Daoy (cell line): ENCODE measurements around the gene RBM15. TPM values are rescaled to one million over a fixed set of nuclear protein-coding genes. Genes with fewer than 3 reads are reported as not detected.

Experiments used
- DNase-seq: peaks from one replicate; pipeline ENCODE4 v3.0.0-alpha.2; 2015; ENCODE audit warnings: low read depth
- total RNA-seq: library from RNA; depleted of rRNA; stranded (reverse); fragments of >200 nt; shearing (Covaris generic); gene quantifications from 2 replicates; pipeline ENCODE4 v1.2.3, GENCODE V29; 2014

The RBM15 gene
- total RNA-seq, 1 experiment from 2014 or later: 39.1 TPM

GRCh38 chr1:110350360-110350759 is 11.2 kb downstream of the RBM15 start:
- DNase-seq: no peak

GRCh38 chr1:110355321-110355720 is 16.1 kb downstream of the RBM15 start:
- DNase-seq: no peak

DNA sequence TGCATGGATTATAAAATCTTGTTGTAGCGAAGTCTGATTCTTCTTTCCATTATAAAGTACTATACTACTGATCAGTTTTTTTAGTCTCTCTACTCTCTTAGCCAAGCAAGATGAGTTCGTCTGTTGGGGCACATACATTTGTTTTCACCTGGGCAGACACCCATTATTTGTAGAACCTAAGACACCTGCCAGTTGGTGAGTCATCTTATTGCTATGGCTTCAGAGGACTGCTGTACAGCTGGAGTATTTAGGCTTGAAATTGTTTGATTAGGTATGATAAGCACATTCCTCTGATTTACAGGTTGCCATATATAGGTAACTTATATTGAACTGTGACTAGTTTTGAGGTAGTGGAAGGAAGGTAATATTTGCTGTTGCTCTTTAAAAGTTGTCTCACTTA is 17.2 kb downstream of the RBM15 start:
- no peak for DNase-seq

DNA sequence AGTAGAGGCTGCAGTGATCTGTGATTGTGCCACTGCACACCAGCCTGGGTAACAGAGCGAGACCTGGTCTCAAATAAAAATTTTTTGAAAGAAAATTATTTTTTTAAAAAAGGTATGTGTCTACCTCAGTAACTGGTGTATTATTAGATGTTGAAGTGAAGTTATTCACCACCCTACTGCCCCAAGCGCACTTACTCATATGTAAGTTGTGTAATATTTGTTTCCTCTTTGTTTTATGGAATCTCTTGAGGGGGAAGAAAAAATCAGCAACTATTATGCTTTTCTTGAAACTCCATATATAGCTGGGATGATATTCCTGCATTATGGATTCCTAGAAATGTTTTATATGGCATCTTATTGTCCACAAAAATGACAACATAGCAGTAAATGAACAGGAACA is 21.3 kb downstream of the RBM15 start:
- DNase-seq: no peak

DNA sequence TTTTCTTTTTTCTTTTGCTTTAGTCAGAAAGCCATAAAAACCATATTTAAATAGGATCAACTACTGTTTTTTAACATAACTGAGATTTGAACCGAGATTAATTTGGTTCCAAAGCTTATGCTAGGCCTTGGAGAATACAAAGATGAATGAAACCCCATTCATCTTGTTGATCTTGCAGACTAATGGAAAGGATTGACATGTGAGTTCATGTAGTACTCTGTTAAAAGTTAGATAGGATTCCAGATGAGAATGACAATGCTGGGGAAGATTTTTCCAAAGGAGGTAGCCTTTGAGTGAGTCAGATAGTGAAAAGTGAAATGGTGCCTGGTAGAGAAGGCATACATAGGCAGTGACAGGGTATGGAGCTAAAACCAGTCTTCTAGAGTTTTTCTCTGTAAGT is 22.7 kb downstream of the RBM15 start:
- no peak for DNase-seq

GRCh38 chr1:110364221-110364620 is 25.0 kb downstream of the RBM15 start:
- no peak for DNase-seq

DNA sequence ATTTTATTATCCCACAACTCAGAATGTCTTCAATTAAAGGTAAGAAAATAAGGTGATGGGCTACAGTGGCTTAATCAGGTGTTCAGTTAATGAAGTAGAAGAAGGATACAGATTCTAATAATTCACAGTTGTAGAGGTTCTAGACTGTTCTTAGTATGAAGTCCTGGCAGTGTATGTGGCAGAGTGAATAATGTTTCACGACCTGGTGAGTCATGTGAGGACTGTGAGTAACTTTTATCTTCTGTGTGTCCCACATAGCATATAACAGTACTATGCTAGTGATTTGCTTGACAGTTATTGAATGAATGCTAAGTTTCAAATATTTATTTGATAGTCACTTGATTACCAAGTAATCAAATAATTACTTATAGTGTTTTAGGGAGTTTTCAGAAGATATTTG is 31.6 kb downstream of the RBM15 start:
- DNase-seq: peak; percentile 67

- DNase-seq: no peak
These were observed 36.3 kb downstream of the RBM15 start for GRCh38 chr1:110375490-110375889.

GRCh38 chr1:110380672-110381283 is 41.6 kb downstream of the RBM15 start:
- DNase-seq: no peak

DNA sequence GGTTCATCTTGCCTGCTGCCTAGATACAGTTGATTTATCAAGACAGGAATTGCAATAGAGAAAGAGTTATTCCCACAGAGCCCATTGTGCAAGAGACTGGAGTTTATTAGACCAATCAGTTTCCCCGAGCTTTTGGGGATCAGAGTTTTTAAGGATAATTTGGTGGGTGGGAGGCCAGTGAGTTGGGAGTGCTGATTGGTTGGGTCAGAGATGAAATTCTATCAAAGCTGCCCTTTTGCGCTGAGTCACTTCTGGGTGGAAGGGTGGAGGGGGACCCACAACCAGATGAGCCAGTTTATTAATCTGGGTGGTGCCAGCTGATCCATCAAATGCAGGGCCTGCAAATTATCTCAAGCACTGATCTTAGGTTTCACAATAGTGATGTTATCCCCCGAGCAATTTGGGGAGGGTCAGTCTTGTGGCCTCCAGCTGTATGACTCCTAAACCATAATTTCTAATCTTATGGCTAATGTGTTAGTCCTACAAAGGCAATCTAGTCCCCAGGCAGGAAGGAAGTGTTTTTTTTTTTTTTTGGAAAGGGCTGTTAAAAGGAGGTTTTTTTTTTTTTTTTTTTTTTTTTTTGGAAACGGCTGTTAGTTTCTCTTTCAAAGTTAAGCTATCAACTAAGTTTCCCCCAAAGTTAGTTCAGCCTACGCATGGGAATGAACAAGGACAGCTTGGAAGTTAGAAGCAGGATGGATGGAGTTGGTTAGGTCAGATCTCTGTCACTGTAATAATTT is 44.2 kb downstream of the RBM15 start:
- peak; percentile 23 for DNase-seq

DNA sequence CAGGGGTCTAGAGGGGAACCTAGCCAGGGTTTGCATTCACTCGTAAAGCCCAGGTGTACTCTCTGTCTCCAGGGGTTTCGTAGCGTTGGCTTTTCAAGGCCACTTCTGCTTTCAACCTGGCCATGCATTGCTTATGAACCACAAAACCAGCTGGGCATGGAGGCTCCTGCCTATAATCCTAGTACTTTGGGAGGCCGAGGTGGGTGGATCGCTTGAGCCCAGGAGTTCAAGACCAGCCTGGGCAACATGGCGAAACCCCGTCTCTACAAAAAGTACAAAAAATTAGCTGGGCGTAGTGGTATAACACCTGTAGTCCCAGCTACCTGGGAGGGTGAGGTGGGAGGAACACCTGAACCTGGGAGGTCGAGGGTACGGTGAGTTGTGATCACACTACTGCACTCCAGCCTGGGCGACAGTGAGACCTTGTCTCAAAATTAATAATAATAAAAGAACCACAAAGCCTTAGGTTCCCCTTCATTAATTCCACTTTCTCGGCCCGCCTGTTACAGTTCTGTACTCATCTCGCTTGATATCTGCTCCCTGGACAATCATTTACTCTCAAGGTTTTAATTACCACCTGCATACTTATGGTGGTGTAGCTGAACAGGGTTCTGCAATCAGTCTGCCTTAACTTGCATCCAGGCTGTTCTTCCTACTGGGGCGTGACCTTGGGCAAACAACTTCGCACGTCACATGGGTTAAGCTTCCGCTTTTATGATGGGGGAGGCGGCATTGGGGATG is 45.6 kb downstream of the RBM15 start:
- DNase-seq: no peak

DNA sequence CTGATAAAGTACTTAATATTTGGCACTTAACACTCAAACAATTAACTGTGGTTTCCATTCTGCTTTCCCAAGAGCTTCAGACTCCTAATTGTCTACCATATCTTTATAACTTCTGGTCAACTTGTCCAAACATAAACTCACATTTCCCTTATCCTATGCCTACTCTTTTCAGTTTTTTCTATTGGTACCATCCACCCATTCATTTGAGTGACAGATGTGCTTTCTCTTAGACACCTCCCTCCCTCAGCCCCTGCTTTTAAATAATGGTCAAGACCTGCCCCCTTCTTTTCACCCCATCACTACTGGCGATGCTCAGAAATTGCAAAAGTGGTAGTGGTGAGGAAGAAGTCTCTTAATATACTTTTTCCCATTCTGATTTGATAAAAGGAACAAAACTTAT is 46.2 kb downstream of the RBM15 start:
- DNase-seq: no peak

DNA sequence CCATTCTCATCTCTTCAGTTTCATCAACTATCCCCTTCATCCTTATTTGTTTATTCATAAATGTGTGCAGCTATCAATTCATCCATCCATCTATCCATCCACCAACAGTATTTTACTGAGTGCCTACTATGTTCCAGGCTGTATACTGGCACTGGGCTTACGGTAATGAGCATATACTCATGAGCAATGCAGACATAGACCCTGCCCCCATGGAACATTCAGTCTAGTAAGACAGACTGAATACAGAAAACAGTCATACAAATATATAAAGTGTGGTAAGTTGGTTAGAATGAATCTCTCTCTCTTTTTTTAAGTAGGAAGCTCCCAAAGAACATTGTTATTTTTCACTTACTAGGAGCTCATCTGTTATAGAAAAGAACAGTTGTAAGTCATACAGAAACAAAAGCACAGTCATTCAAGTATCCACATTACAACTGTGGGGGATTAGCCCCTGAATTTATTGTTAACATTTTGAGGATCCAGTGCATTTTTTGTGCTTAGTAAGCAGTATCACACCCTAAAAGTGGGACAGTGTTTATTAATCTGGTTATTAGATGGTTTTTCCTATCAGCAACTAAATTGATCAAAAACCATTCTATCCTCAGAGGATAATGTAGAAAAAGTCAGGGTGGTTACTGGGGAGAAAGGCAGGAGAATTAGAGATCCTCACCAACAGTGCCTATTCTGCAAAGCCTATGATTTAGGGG is 48.0 kb downstream of the RBM15 start:
- DNase-seq: no peak

DNA sequence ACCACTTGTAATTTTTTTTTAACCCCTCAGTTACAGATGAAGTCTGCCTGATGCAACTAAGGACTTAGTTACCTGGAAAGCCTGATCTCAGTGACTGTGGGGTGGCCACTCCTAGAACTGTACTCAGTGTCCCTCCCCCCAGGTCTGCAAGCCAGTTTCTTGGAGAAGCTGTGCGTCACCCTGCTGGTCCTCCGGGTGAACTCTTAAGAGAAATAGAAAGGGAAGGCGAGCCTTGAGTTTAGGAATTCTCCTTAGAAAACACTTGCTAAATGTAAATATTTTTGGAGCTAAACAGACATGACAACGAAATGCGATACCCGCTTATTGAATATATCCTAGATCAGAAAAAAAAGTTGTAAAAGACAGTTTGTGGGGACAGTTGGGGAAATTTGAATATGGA is 50.9 kb downstream of the RBM15 start:
- peak; percentile 70 for DNase-seq

DNA sequence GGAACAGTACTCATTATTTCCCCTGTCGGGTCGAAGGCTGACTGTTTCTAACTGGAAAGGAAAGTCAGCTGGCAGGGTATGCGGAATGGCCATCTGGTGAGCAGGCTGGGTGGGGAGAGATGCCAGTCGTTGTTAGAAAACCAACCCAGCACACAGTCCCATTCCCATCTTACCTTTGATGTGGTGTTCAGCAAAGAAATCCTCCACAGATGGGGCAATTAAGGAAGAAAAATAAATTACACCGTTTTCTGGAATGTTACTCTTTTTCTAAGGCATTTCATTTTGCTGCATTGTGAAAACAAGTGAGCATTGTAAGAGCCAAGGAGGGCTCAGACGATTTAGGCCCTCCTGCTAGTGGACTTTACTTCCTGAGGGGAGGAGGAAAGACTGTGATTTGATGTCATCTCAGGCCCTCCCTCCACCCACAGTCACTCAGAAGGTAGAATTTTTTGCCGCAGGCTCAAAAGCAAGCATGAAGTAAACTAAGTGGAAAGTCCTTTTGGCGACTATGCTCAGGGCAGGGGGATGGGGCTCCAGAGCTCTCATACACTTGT is 51.6 kb downstream of the RBM15 start, which contains the start of gene SLC16A4:
Gene SLC16A4 (minus strand): TSS at position 335 of the 554 bp plus-strand sequence. CDS start 1,703 bp downstream, outside the sequence.
- peak; percentile 75 for DNase-seq

- no peak for DNase-seq
These were observed 54.1 kb downstream of the RBM15 start for GRCh38 chr1:110393286-110393685.

DNA sequence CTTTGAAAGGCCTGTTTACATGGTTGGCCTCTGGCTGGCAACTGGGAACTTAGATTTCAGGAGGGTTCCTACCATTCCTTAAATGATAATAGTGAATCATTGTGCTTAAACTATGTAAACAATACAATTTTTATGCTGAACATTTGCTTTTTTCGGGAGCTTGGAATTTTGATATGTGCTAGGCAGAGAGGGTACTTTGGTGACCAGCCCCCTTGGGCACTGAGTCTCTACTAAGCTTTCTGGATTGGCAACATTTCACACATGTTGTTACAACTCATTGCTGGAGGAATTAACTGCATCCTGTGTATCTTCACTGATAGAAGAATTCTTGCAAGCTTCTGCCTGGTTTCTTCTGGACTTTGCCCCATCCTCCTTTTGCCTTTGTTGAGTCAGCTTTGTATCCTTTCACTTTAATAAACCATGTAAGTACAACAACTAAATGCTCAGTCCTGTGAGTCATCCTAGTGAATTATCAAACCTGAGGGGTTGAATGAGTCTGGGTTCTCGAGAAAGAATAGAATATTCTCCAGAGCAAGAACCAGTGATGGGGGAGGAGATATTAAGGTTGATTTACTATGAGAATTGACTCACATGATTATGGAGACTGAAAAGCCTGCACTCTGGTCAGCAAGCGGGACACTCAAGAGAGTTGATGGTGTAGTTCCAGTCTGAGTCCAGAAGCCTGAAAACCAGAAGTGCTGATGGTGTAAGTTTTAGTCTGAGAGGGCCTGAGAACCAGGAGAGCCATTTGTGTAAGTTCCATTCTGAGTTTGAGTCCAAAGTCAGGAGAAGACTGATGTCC is 54.7 kb downstream of the RBM15 start:
- peak; percentile 35 for DNase-seq

- no peak for DNase-seq
These were observed 55.3 kb downstream of the RBM15 start for GRCh38 chr1:110394493-110394820.
